ENCODE data around the gene PHKA2.

DNA sequence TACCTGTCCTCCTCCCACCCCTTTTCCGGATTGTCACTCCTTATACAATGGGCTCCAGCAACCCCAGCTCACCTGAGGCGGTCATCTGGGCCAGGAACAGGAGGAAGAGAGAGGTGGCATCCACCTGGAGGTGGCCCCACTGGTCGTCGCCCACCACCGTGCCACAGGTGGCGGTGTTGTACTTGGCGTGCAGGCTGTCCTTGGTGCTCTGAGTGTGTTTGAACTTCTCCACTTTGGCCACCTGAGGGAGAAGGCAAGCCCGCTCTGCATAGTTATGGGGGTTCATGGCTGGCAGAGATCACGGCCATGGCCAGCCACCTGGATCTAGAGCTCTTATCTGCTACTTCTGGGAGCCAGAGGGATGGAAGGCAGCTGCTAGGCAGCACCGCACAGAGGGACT lies 32.9 kb downstream of the PHKA2 start:
- TF ChIP-seq, protein P1, sequence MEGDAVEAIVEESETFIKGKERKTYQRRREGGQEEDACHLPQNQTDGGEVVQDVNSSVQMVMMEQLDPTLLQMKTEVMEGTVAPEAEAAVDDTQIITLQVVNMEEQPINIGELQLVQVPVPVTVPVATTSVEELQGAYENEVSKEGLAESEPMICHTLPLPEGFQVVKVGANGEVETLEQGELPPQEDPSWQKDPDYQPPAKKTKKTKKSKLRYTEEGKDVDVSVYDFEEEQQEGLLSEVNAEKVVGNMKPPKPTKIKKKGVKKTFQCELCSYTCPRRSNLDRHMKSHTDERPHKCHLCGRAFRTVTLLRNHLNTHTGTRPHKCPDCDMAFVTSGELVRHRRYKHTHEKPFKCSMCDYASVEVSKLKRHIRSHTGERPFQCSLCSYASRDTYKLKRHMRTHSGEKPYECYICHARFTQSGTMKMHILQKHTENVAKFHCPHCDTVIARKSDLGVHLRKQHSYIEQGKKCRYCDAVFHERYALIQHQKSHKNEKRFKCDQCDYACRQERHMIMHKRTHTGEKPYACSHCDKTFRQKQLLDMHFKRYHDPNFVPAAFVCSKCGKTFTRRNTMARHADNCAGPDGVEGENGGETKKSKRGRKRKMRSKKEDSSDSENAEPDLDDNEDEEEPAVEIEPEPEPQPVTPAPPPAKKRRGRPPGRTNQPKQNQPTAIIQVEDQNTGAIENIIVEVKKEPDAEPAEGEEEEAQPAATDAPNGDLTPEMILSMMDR (conservative IDR thresholded peaks at IDR 0.05; ENCODE audit: low read length): no peak; the same call in 1 of the 2 replicates
- no peak for TF ChIP-seq EZH2phosphoT487 (IDR thresholded peaks at IDR 0.05; ENCODE audit: borderline replicate concordance)

Measured in Loucy (cell line).